Left lung (tissue), 10 donors: ENCODE results near the gene SYT5. TPM values are rescaled to one million over a fixed set of nuclear protein-coding genes. Genes with fewer than 3 reads are reported as not detected.
A peak's percentile ranks its signal among the peaks of the same experiment; 100 is the strongest.
"Not testable (repeated sequence)": the region's sequence is repeated elsewhere in the genome, so short reads cannot be mapped to it uniquely, and the experiment has no call there.

Experiments
- ATAC-seq: fragments of 200-7000 bp; cut with Tn5 transposase; one replicate; pipeline ENCODE4 v1.9.1; 2020; ENCODE audit warnings: moderate library complexity
- DNase-seq, 4 donors: peaks; one replicate each; pipeline ENCODE4 v3.0.0-alpha.2; 2013 to 2020
- H3K27ac ChIP-seq, 2 donors: fragments of 200-600 bp; sonication (generic) in 1 of 2; one replicate each; pipeline versions ENCODE4 v1.5.0 to v1.8.0; 2020 to 2021
- H3K27me3 ChIP-seq, 2 donors: fragments of 200-600 bp; sonication (generic) in 1 of 2; one replicate each; pipeline versions ENCODE4 v1.5.0 to v1.8.0; 2020 to 2021
- H3K36me3 ChIP-seq, 2 donors: fragments of 200-600 bp; sonication (generic) in 1 of 2; one replicate each; pipeline versions ENCODE4 v1.5.0 to v1.8.0; 2020 to 2021
- H3K4me1 ChIP-seq, 2 donors: fragments of 200-600 bp; one replicate each; pipeline ENCODE4 v1.8.0; 2021
- H3K4me3 ChIP-seq, 2 donors: fragments of 200-600 bp; sonication (generic) in 1 of 2; one replicate each; pipeline versions ENCODE4 v1.5.0 to v1.8.0; 2020 to 2021; ENCODE audit warnings: mild to moderate bottlenecking in 1 of 2
- H3K9me3 ChIP-seq, 2 donors: fragments of 200-600 bp; sonication (generic) in 1 of 2; one replicate each; pipeline versions ENCODE4 v1.5.0 to v1.8.0; 2020 to 2021
- intact Hi-C, 2 donors: fragments of 100-400 bp; cut with DNase I; formaldehyde crosslinking; loops; one replicate each; pipeline versions ENCODE4 v1.11.2 to v1.14.2; 2022
- polyA plus RNA-seq, 6 donors: library from polyadenylated mRNA; unstranded; fragments of 120-200 nt; gene quantifications; one replicate each; pipeline ENCODE4 v1.2.1, GENCODE V29; 2013; ENCODE audit not compliant: insufficient read length in 6 of 6
- total RNA-seq, 2 donors: library from RNA; stranded (reverse); fragmentation: NEBNext Ultra II Directional; extraction: Animal tissue kit (Norgen Biotek cat#: 25700); gene quantifications; one replicate each; pipeline ENCODE4 v1.2.1, GENCODE V29; 2021
- TF ChIP-seq, protein P1 (sequence below), 2 donors: fragments of 200-600 bp; sonication (generic) in 1 of 2; IDR thresholded peaks; one replicate each; pipeline versions ENCODE4 v1.5.0 to v1.8.0; 2021; ENCODE audit warnings: antibody characterized with exemption in 2 of 2
- donor health status: DM: no; HTN: yes; CAD: no.
- donor health status: DM: no; HTN: no; CAD: no.

SYT5 gene
- total and polyA plus RNA-seq, 8 donors = 0.61 to 1.5 (median 0.94) TPM; not detected in 2

DNA sequence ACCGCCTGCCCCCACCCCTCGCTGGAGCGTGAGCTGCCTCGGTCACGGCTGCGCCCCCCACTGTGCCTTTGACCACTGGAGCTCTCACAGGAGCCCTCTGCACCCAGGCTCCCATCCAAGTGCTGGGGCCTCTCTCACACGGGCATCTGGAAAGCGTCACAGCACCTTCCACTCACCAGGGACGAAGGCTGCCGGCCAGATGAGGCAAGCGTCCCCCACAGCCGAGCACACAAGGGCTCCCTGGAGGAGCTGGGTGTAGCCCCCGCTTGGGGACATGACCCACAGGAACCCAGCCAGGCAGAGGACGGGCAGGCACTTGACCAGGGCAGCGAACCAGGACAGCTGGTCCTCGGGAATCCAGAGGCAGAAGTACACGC is 47.9 kb upstream of the SYT5 start:
- ATAC-seq = no peak
- no peaks in the 10 kb centered on the region for H3K4me1 ChIP-seq
- peak in 1 of 4 donors; percentile 61 for DNase-seq

DNA sequence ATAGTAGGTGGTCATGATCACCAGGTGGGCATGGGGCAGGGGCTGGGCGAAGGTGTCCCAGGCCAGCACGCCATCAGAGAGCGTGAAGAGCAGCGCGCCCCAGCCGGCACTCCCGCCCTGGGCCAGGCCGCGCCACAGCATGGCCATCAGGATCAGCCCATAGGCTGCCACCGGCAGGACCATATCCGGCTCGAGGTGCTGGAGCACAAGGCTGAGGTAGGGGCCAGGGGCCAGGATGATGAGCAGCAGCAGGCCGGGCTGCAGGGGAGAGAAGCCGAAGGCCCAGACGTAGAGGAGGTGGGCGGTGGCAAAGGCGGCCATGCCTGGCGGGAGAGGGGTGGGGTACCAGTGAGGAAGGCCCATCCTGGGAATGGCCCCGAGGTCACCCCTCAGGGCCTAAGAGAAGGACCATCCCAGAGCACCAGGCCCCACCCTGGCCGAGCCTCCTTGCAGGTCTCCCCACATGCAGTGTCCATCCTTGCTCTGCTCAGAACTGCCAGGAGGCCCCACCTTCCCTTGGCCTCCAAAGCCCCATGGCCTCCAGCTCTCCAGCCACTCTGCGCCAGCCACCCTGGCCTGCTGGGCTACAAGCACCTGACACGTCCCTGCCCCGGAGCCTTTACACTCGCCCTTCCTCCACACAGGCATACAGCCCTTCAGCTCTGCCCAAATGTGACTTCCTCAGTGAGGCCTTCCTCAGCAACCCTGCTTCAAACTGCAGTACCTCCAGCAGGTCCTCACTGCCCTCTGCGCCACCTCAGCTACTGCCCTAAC is 47.3 kb upstream of the SYT5 start:
- no peak overlapping the region for H3K27ac ChIP-seq
- H3K36me3 ChIP-seq = peaks cover 0 to 78% of the 10 kb centered on the region in 2 donors
- no peak for ATAC-seq
- H3K9me3 ChIP-seq = no peaks in the 10 kb centered on the region
- H3K4me1 ChIP-seq = no peaks in the 10 kb centered on the region
- no peak overlapping the region for H3K4me3 ChIP-seq
- DNase-seq = peak in 1 of 4 donors; percentile 73
- TF ChIP-seq, protein P1, sequence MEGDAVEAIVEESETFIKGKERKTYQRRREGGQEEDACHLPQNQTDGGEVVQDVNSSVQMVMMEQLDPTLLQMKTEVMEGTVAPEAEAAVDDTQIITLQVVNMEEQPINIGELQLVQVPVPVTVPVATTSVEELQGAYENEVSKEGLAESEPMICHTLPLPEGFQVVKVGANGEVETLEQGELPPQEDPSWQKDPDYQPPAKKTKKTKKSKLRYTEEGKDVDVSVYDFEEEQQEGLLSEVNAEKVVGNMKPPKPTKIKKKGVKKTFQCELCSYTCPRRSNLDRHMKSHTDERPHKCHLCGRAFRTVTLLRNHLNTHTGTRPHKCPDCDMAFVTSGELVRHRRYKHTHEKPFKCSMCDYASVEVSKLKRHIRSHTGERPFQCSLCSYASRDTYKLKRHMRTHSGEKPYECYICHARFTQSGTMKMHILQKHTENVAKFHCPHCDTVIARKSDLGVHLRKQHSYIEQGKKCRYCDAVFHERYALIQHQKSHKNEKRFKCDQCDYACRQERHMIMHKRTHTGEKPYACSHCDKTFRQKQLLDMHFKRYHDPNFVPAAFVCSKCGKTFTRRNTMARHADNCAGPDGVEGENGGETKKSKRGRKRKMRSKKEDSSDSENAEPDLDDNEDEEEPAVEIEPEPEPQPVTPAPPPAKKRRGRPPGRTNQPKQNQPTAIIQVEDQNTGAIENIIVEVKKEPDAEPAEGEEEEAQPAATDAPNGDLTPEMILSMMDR (IDR thresholded peaks at IDR 0.05) = no peak
- intact Hi-C loops = no loop called here
- no peaks in the 10 kb centered on the region for H3K27me3 ChIP-seq

More for the DNA sequence above, 47.9 kb upstream of the SYT5 start:
- intact Hi-C loops = no loop called here
- Histone ChIP-seq H3K27me3 (no peaks in the 10 kb centered on the region), H3K36me3 (peaks cover 0 to 84% of the 10 kb centered on the region in 2 donors), H3K4me3 (no peak overlapping the region), H3K9me3 (no peaks in the 10 kb centered on the region), H3K27ac (no peak overlapping the region)
- TF ChIP-seq, protein P1 (IDR thresholded peaks at IDR 0.05) = no peak

- Histone ChIP-seq H3K27ac (no peak overlapping the region), H3K4me3 (no peak overlapping the region), H3K27me3 (no peaks in the 10 kb centered on the region), H3K9me3 (no peaks in the 10 kb centered on the region), H3K4me1 (no peaks in the 10 kb centered on the region), H3K36me3 (peaks cover 0 to 72% of the 10 kb centered on the region in 2 donors)
- ATAC-seq (no peak), DNase-seq (no peak)
- intact Hi-C loops = no loop called here
- TF ChIP-seq, protein P1 (IDR thresholded peaks at IDR 0.05) = no peak
Observed at GRCh38 chr19:55226788-55227187, 46.7 kb upstream of the SYT5 start.

GRCh38 chr19:55226273-55226672 is 46.2 kb upstream of the SYT5 start:
- Histone ChIP-seq H3K27ac (no peak overlapping the region), H3K9me3 (no peaks in the 10 kb centered on the region), H3K4me3 (no peak overlapping the region), H3K27me3 (no peaks in the 10 kb centered on the region), H3K4me1 (no peaks in the 10 kb centered on the region), H3K36me3 (peaks cover 0 to 67% of the 10 kb centered on the region in 2 donors)
- DNase-seq (no peak), ATAC-seq (no peak)
- intact Hi-C loops = no loop called here
- TF ChIP-seq, protein P1 (IDR thresholded peaks at IDR 0.05) = no peak

GRCh38 chr19:55225415-55225958 is 45.4 kb upstream of the SYT5 start:
- intact Hi-C loops = no loop called here
- ATAC-seq = no peak
- H3K9me3 ChIP-seq = peaks cover 0 to 4% of the 10 kb centered on the region in 2 donors

DNA sequence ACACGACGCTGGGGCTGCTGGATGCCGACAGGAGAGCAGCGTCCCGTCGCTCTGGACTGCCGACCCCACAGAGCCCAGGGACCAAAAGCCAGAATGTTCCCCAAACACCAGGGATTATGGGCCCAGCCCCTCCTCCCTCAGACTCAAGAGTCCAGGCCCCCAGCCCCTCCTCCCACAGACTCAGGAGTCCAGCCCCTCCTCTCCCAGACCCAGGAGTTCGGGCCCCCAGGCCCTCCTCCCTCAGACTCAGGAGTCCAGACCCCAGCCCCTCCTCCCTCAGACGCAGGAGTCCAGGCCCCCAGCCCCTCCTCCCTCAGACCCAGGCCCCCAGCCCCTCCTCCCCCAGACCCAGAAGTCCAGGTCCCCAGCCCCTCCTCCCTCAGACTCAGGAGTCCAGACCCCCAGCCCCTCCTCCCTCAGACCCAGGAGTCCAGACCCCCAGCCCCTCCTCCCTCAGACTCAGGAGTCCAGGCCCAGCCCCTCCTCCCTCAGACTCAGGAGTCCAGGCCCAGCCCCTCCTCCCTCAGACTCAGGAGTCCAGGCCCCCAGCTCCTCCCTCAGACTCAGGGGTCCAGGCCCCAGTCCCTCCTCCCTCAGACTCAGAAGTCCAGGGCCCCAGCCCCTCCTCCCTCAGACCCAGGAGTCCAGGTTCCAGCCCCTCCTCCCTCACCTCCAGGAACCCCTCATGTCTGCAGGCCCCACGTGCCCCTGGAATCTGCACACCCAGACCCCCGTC is 44.8 kb upstream of the SYT5 start:
- ATAC-seq, H3K4me1 ChIP-seq, DNase-seq, H3K27ac ChIP-seq, H3K27me3 ChIP-seq, intact Hi-C loops, H3K4me3 ChIP-seq: not testable (repeated sequence)
- peaks cover 0 to 53% of the 10 kb centered on the region in 2 donors for H3K36me3 ChIP-seq
- H3K9me3 ChIP-seq = peaks cover 0 to 10% of the 10 kb centered on the region in 2 donors

More at GRCh38 chr19:55225415-55225958, 45.4 kb upstream of the SYT5 start:
- TF ChIP-seq, protein P1 (IDR thresholded peaks at IDR 0.05) = no peak
- H3K27ac ChIP-seq = no peak overlapping the region
- no peak for DNase-seq
- H3K4me1 ChIP-seq = no peaks in the 10 kb centered on the region
- H3K4me3 ChIP-seq = no peak overlapping the region
- H3K27me3 ChIP-seq = no peaks in the 10 kb centered on the region
- peaks cover 0 to 59% of the 10 kb centered on the region in 2 donors for H3K36me3 ChIP-seq
